Parathyroid adenoma (tissue), 2 donors: ENCODE measurements around the gene TRIM67.

Experiments used
- H2AFZ ChIP-seq: fragments of 300-600 bp; sonication (generic); one replicate; pipeline ENCODE4 v1.7.0; 2017; ENCODE audit warnings: antibody characterized with exemption, mild to moderate bottlenecking
- H3K27ac ChIP-seq: fragments of 300-600 bp; sonication (generic); one replicate; pipeline ENCODE4 v1.7.0; 2017
- H3K27me3 ChIP-seq: fragments of 300-600 bp; sonication (generic); one replicate; pipeline ENCODE4 v1.7.0; 2017; ENCODE audit warnings: low read length; ENCODE audit not compliant: control insufficient read depth, insufficient read depth
- H3K36me3 ChIP-seq: fragments of 300-600 bp; sonication (generic); one replicate; pipeline ENCODE4 v1.7.0; 2017; ENCODE audit warnings: low read length; ENCODE audit not compliant: control insufficient read depth, insufficient read depth
- H3K4me1 ChIP-seq: fragments of 300-600 bp; sonication (generic); one replicate; pipeline ENCODE4 v1.7.0; 2017; ENCODE audit warnings: control low read depth
- H3K4me2 ChIP-seq: fragments of 300-600 bp; sonication (generic); one replicate; pipeline ENCODE4 v1.7.0; 2017; ENCODE audit warnings: low read length
- H3K4me3 ChIP-seq: fragments of 300-600 bp; sonication (generic); one replicate; pipeline ENCODE4 v1.7.0; 2017; ENCODE audit warnings: low read depth, low read length
- H3K79me2 ChIP-seq: fragments of 300-600 bp; sonication (generic); one replicate; pipeline ENCODE4 v1.7.0; 2017; ENCODE audit warnings: control low read depth
- H3K9ac ChIP-seq: fragments of 300-600 bp; sonication (generic); one replicate; pipeline ENCODE4 v1.7.0; 2017; ENCODE audit warnings: mild to moderate bottlenecking
- H3K9me3 ChIP-seq: fragments of 300-600 bp; sonication (generic); one replicate; pipeline ENCODE4 v1.7.0; 2017; ENCODE audit warnings: low read length; ENCODE audit not compliant: control insufficient read depth
- TF ChIP-seq, protein P1 (sequence below): fragments of 300-600 bp; sonication (generic); IDR thresholded peaks from one replicate; pipeline ENCODE4 v1.7.0; 2017; ENCODE audit warnings: antibody characterized with exemption, mild to moderate bottlenecking
- donor health status: primary hyperparathyroidism.

Gene TRIM67

DNA sequence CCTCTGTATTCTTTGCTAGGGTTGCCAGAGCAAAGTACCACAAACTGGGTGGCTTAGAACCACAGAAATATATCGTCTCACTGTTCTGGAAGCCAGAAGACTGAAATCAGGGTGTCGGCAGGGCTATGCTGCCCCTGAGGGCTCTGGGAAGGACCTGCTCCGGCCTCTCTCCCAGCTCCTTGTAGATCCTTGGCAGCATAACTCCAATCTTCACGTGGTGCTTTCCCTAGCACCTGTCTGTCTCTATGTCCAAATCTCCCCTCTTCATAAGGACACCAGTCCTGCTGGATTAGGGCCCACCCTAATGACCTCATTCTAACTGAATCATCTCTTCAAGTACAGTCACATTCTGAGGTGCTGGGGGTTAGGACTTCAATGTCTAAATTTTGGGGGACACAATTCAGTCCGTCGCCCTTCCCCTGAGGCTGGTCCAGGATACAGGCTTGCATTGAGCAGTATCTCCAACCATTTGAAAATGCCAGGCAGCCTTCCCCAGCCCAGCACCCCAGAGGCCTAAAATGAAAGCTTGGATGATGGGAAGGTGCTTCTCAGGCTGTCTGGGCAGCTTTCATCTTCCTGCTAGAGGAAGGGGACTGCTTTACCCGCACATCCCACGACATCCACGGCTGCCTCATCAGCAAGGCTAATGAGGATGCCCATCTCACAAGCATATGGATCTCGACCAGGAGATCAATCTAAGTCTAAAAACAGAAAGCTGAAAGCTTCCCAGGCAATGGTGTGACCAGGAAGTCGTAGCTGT lies 24.7 kb downstream of the TRIM67 start:
- Histone ChIP-seq H3K4me1 (no peaks in the 10 kb centered on the region), H3K79me2 (no peaks in the 10 kb centered on the region), H3K27me3 (no peaks in the 10 kb centered on the region), H3K9me3 (no peaks in the 10 kb centered on the region), H3K27ac (no peak overlapping the region), H3K4me3 (no peak overlapping the region), H3K36me3 (no peaks in the 10 kb centered on the region), H3K9ac (no peak overlapping the region), H3K4me2 (no peak overlapping the region), H2AFZ (no peak overlapping the region)
- TF ChIP-seq, protein P1, sequence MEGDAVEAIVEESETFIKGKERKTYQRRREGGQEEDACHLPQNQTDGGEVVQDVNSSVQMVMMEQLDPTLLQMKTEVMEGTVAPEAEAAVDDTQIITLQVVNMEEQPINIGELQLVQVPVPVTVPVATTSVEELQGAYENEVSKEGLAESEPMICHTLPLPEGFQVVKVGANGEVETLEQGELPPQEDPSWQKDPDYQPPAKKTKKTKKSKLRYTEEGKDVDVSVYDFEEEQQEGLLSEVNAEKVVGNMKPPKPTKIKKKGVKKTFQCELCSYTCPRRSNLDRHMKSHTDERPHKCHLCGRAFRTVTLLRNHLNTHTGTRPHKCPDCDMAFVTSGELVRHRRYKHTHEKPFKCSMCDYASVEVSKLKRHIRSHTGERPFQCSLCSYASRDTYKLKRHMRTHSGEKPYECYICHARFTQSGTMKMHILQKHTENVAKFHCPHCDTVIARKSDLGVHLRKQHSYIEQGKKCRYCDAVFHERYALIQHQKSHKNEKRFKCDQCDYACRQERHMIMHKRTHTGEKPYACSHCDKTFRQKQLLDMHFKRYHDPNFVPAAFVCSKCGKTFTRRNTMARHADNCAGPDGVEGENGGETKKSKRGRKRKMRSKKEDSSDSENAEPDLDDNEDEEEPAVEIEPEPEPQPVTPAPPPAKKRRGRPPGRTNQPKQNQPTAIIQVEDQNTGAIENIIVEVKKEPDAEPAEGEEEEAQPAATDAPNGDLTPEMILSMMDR = no peak

DNA sequence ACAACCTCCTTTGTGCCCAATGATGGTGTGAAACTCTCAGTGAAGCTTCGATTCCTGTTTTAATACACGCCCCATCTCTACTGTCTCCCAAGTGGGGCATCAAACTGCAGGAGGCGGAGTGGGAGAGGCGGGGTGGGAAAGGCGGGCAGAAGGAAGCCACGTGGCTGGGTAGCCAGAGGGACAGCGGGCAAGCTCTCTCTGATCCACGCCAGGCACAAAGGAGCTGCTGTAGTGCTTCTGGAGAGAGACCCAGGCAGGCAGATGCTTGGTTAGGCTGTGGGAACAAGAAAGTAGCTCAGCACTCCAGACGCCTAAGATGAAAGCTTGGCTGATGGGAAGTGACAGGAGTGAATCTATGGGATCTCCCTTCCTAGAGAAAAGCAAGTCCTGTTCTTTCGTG lies 25.7 kb downstream of the TRIM67 start:
- no peak overlapping the region for H3K9ac ChIP-seq
- H3K9me3 ChIP-seq = no peaks in the 10 kb centered on the region
- H2AFZ ChIP-seq = no peak overlapping the region
- TF ChIP-seq, protein P1 = no peak
- no peak overlapping the region for H3K4me3 ChIP-seq
- no peak overlapping the region for H3K27ac ChIP-seq
- no peaks in the 10 kb centered on the region for H3K27me3 ChIP-seq
- no peaks in the 10 kb centered on the region for H3K4me1 ChIP-seq
- H3K36me3 ChIP-seq = no peaks in the 10 kb centered on the region
- H3K4me2 ChIP-seq = no peak overlapping the region
- no peaks in the 10 kb centered on the region for H3K79me2 ChIP-seq

GRCh38 chr1:231188072-231188471 lies 26.2 kb downstream of the TRIM67 start:
- no peak overlapping the region for H3K27ac ChIP-seq
- H2AFZ ChIP-seq = no peak overlapping the region
- H3K4me2 ChIP-seq = no peak overlapping the region
- H3K9me3 ChIP-seq = no peaks in the 10 kb centered on the region
- H3K9ac ChIP-seq = no peak overlapping the region
- no peaks in the 10 kb centered on the region for H3K79me2 ChIP-seq
- no peak overlapping the region for H3K4me3 ChIP-seq
- TF ChIP-seq, protein P1 = no peak
- H3K27me3 ChIP-seq = no peaks in the 10 kb centered on the region
- no peaks in the 10 kb centered on the region for H3K36me3 ChIP-seq
- no peaks in the 10 kb centered on the region for H3K4me1 ChIP-seq

DNA sequence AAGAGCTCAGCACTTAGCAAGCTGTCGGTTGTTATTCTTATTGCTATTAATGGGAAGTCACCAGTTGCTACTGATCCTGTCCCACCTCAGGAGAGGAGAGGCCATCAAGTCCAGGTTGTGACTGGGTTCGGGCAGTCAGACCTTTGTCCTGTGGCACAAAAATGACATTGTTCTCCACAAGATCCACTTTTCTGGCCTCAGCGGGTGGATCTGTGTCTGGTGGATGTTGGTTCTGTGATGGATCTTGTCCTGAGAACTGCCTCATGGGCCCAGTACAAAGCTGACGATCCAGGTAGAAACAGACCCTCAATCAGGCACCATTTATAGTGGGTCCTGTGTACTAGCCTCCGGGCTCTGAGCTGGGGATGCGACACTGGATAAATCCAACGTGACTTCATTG lies 26.9 kb downstream of the TRIM67 start:
- Histone ChIP-seq H2AFZ (no peak overlapping the region), H3K27me3 (no peaks in the 10 kb centered on the region), H3K9ac (no peak overlapping the region), H3K9me3 (no peaks in the 10 kb centered on the region), H3K4me1 (no peaks in the 10 kb centered on the region), H3K27ac (no peak overlapping the region), H3K79me2 (no peaks in the 10 kb centered on the region), H3K36me3 (no peaks in the 10 kb centered on the region), H3K4me2 (no peak overlapping the region), H3K4me3 (no peak overlapping the region)
- TF ChIP-seq, protein P1 = no peak

DNA sequence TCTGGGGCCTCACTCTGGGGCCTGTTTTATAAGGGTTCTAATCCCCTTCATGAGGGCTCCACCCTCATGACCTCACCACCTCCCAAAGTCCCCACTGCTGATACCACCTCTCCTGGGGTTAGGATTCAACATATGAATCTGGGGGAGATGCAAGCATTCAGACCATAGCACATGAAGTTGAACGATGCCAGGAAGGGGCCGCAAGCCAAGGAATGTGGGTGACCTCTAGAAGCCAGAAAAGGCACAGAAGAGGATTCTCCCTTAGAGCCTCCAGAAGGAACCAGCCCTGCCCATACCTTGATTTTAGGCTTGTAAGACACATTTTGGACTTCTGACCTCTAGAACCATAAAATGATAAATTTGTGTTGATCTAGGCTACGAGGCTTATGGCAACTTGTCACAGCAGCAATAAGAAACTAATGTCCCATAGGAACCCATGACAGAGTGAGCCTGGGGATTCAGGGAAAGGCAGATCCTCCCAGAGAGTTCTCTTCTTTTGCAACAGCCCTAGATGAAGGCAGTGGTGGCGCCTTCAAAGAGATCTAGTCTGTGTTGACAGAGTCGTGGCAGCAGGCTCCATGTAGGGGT lies 27.9 kb downstream of the TRIM67 start:
- Histone ChIP-seq H3K4me1 (no peaks in the 10 kb centered on the region), H3K9ac (no peak overlapping the region), H2AFZ (no peak overlapping the region), H3K36me3 (no peaks in the 10 kb centered on the region), H3K27me3 (no peaks in the 10 kb centered on the region), H3K27ac (no peak overlapping the region), H3K4me3 (no peak overlapping the region), H3K9me3 (no peaks in the 10 kb centered on the region), H3K79me2 (no peaks in the 10 kb centered on the region), H3K4me2 (no peak overlapping the region)
- TF ChIP-seq, protein P1 = no peak
